ENCODE results near the gene DLGAP1.

The DLGAP1 gene

DNA sequence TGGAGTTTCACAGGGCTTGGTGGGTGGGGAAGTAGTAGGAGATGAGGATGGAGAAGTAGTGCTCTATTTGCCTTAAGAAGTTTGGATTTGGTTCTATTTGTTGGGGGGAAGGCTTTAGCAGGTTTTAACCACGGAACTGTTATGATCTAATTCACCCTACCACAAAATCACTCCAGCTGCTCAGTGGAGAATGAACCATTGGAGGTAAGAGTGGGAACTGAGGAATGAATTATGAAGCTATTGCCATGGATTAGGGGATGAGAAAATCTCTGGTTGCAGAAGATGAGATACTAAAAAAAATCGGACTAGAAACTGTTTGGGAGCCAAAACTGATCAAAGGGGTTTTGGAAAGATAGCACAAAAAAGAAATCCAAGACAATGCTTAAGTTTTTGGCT is 488.9 kb downstream of the DLGAP1 start:
- H3K27me3 Mint-ChIP-seq = peaks cover 6 to 12% of the 10 kb centered on the region in 2 donors
- ATAC-seq (replicated peaks) = no peak
- H3K9me3 Mint-ChIP-seq = no peaks in the 10 kb centered on the region
- no peak overlapping the region for H3K27ac Mint-ChIP-seq
- no peaks in the 10 kb centered on the region for H3K36me3 Mint-ChIP-seq
- H3K4me1 Mint-ChIP-seq = no peaks in the 10 kb centered on the region
- no peak overlapping the region for H3K4me3 Mint-ChIP-seq
- DNase-seq = no peak

DNA sequence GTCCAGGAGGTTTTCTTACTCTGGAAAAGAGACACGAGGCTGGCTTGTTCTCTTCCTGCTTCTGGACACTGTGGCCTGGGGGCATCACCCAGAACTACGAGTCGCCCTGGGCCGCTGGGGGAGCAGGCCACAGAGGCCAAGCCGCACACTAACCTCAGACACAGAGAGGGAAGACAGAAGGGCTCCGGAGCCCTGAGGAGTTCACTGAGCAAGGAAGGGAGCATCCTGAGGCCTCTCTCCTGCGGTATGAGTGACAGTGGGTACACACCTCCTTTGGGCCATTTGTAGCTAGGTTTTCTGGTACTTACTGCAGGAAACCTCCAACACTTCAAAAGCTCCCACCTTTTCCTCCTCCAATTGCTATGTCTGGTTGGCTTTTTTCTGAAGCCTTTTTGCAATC is 494.1 kb downstream of the DLGAP1 start:
- H3K27ac Mint-ChIP-seq = no peak overlapping the region
- no peaks in the 10 kb centered on the region for H3K4me1 Mint-ChIP-seq
- H3K36me3 Mint-ChIP-seq = no peaks in the 10 kb centered on the region
- H3K4me3 Mint-ChIP-seq = no peak overlapping the region
- peaks cover under 1% of the 10 kb centered on the region in 2 donors for H3K9me3 Mint-ChIP-seq
- no peak for DNase-seq
- H3K27me3 Mint-ChIP-seq = peaks cover 6 to 8% of the 10 kb centered on the region in 2 donors
- ATAC-seq (replicated peaks) = no peak

DNA sequence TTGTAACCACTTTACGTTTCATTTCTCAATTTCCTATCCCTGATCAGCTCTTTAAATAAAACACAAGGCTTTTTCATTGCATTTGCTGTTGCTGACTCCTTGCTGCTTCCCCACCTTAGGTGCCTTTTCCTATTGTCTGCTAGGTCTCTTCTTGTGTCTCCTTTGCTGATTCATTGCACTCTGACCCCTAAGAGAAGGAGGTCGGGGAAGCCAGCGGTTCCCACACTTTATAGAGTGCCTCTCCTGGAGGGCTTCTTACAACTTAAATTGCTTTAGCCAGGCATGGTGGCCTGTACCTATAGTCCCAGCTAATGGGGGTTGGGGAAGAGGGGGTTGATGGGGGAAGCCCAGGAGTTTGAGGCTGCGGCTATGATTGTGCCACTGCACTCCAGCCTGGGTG is 495.0 kb downstream of the DLGAP1 start:
- DNase-seq = no peak
- H3K27me3 Mint-ChIP-seq = peaks cover 6 to 8% of the 10 kb centered on the region in 2 donors
- no peaks in the 10 kb centered on the region for H3K36me3 Mint-ChIP-seq
- peaks cover 3 to 7% of the 10 kb centered on the region in 2 donors for H3K9me3 Mint-ChIP-seq
- H3K4me1 Mint-ChIP-seq = no peaks in the 10 kb centered on the region
- H3K4me3 Mint-ChIP-seq = no peak overlapping the region
- no peak for ATAC-seq (replicated peaks)
- no peak overlapping the region for H3K27ac Mint-ChIP-seq

DNA sequence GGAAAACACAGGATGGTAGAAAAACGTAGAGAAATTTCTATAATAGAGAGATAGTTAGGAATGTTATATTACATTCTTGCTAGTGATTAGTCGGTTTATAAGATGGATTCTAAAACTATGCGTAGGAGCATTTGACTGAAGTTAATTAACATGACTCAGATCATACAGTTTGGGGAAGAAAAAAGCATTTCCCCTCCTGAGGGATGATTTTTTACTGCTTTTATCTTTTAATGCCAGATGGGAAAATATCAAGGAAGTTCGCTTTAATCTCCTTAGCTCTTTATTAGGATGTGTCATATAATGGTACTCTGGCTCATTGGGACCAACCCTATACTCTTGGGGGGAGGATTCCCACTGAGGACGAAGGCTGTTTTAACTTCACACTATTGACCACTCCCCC is 503.1 kb downstream of the DLGAP1 start:
- H3K27me3 Mint-ChIP-seq = peaks cover 0 to 3% of the 10 kb centered on the region in 2 donors
- H3K9me3 Mint-ChIP-seq = peaks cover 5 to 13% of the 10 kb centered on the region in 2 donors
- no peak overlapping the region for H3K27ac Mint-ChIP-seq
- no peaks in the 10 kb centered on the region for H3K4me1 Mint-ChIP-seq
- ATAC-seq (replicated peaks) (no peak), DNase-seq (no peak)
- H3K4me3 Mint-ChIP-seq = no peak overlapping the region
- no peaks in the 10 kb centered on the region for H3K36me3 Mint-ChIP-seq

DNA sequence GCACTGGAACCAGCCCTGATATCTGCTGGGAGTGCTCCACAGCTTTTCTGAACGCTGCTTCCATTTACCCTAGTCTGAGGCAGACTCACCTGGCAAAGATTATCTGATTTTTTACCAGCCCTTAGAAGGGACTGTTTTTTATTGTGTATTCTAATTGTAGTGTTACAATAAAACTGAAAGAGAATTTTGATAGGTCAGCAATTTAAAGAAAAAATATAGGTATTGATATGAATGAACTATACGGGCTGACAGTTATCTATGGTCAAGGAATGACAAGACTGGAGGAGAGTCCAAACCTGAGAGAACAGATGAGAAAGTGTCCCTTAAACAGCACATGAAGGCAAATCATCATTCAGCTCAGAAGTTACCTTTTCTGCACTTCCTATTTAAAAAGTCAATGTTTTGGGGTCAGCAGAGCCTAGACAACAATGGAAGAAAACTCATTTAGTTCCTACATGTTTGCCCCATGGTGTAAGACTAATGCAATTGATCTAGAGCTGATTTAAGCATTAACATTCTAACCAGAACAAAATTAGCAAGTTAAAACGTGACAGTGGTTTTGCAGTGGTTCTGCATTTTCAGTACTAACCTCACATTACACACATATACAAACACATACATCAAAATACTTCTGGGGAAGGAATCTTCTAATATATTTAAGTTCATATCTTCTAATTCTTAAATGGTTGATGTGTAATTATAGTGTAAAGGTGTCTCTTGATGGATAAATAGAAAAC is 504.3 kb downstream of the DLGAP1 start:
- Mint-ChIP-seq H3K9me3 (peaks cover 3 to 10% of the 10 kb centered on the region in 2 donors), H3K27me3 (peaks cover 0 to 3% of the 10 kb centered on the region in 2 donors), H3K4me3 (no peak overlapping the region), H3K27ac (no peak overlapping the region), H3K4me1 (no peaks in the 10 kb centered on the region), H3K36me3 (no peaks in the 10 kb centered on the region)
- DNase-seq (no peak), ATAC-seq (replicated peaks) (no peak)

DNA sequence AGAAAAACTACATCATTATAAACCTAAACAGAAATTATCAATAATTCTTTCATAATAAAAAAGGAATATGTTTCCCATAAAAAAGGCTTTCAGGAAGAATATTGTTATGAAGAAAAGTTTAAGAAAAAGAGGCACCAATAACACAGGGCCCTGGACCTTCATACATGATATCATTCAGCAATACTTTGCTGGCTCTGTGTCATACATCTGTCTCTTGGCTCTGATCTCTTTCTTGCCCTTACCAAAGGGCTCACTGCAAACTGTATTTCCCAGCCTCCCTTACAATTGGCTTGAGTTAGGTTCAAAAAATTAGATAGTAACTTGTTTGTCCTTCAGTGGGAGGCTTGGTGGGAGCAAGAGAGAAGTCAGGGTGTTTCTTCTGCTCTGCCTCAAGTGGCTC is 506.1 kb downstream of the DLGAP1 start:
- H3K27me3 Mint-ChIP-seq = peaks cover 0 to 3% of the 10 kb centered on the region in 2 donors
- ATAC-seq (replicated peaks) = no peak
- no peak overlapping the region for H3K4me3 Mint-ChIP-seq
- H3K27ac Mint-ChIP-seq = no peak overlapping the region
- H3K36me3 Mint-ChIP-seq = no peaks in the 10 kb centered on the region
- no peaks in the 10 kb centered on the region for H3K4me1 Mint-ChIP-seq
- H3K9me3 Mint-ChIP-seq = no peaks in the 10 kb centered on the region
- DNase-seq = no peak

DNA sequence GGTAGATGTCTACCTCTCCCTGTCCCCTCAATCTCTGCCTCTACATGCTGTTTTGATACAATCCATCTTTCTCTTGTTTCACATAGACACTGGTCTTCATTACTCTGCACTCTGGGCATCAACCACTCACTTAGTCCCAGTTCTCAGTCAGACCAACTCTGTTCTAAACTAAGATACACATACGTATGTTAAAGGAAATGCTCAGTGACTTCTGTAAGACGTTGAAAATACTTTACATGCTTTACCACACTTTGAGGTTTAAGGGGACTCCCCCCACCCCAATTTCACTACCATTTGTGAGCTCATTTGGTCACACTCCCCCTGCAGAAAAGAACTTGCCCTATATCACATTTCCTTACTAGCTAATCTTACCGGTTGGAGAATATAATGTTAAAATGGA is 507.7 kb downstream of the DLGAP1 start:
- Mint-ChIP-seq H3K27ac (no peak overlapping the region), H3K36me3 (no peaks in the 10 kb centered on the region), H3K4me3 (no peak overlapping the region), H3K9me3 (no peaks in the 10 kb centered on the region), H3K27me3 (peaks cover 0 to 3% of the 10 kb centered on the region in 2 donors), H3K4me1 (no peaks in the 10 kb centered on the region)
- ATAC-seq (replicated peaks) (no peak), DNase-seq (no peak)

DNA sequence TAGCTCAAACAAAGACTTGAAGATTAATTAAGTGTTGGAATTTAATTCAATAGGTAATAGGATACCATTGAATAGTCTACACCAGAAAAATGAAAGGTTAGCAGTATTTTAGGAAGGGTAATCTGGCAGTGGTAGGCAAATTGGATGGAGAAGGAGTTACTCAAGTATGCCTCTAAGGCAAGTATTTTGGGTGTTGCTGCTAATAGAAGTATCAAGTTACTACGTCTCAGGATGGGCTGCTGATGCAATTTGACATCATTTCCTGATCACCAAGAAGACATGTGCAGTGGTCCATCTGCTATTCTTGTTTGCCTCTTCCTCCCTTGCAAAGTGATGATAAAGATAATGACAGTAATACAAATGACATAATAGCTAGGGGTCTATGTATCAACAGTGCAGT is 519.8 kb downstream of the DLGAP1 start:
- Mint-ChIP-seq H3K9me3 (peaks cover 0 to 3% of the 10 kb centered on the region in 2 donors), H3K36me3 (no peaks in the 10 kb centered on the region), H3K27me3 (peaks cover 3 to 9% of the 10 kb centered on the region in 2 donors), H3K4me1 (no peaks in the 10 kb centered on the region), H3K4me3 (no peak overlapping the region), H3K27ac (no peak overlapping the region)
- DNase-seq = no peak
- ATAC-seq (replicated peaks) = no peak

DNA sequence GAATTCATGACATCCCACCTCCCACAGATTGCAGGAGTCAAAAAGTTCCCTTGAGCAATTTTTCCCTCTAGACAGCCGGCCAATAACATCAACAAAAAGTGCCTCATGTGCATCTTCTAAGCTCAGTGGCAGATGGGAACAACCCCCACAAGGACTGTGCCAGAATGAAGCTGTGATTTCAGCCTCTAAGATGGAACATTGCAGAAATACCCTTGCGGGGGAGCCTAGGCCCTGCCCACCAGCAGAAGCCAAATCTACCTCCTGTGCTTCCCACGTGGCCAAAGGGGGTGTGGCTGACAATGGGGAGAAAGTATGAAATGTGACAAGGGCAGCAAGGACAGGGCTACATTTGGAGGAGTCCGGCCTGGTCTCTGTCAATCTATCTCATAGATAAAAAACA is 522.8 kb downstream of the DLGAP1 start:
- no peaks in the 10 kb centered on the region for H3K9me3 Mint-ChIP-seq
- H3K4me3 Mint-ChIP-seq = no peak overlapping the region
- DNase-seq (no peak), ATAC-seq (replicated peaks) (no peak)
- H3K36me3 Mint-ChIP-seq = no peaks in the 10 kb centered on the region
- no peak overlapping the region for H3K27ac Mint-ChIP-seq
- no peaks in the 10 kb centered on the region for H3K27me3 Mint-ChIP-seq
- no peaks in the 10 kb centered on the region for H3K4me1 Mint-ChIP-seq

DNA sequence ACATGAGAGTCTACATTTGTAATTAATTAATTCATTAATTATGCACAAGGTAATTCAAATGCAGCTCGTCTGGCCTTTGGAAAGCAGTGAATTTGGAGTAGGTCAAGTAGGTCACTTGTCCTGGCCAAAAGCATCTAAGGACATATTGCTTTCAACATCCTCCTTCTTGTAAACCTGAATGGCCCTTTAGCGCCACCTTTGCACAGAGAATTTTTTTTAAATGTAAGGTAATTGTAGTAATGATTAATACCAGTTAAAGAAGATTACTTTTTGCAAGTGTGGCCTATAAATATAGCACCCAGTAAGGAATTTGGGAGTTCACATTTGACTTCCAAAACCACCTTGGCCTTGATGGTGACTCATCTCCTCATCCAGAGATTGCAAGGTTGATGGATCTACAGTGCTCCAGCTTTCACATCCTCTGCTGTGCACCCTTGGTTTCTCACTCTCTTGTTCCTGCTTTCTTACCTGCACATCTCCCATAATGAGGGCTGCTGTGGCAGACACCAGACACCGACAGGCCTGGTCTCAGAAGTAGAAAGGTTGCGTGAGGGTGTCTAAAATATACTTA is 523.5 kb downstream of the DLGAP1 start:
- Mint-ChIP-seq H3K27ac (no peak overlapping the region), H3K9me3 (no peaks in the 10 kb centered on the region), H3K4me1 (no peaks in the 10 kb centered on the region), H3K36me3 (no peaks in the 10 kb centered on the region), H3K4me3 (no peak overlapping the region), H3K27me3 (peaks cover 0 to 3% of the 10 kb centered on the region in 2 donors)
- ATAC-seq (replicated peaks) (no peak), DNase-seq (no peak)

DNA sequence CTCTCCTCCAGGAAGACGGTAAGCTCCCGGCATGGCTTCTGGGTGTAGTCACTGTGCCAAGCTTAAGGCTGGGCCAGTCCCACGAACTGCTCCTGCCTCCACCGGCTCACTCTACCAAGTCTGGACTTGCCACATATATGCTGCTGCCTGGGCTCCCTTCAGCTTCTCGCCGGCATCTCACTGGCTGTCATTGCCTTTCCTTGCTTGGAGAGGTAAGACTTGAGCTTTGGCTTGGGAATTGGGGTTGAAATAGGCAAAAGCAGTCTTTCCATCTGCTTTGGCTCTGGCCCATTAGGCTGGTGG is 524.1 kb downstream of the DLGAP1 start:
- H3K27me3 Mint-ChIP-seq = peaks cover 0 to 3% of the 10 kb centered on the region in 2 donors
- no peaks in the 10 kb centered on the region for H3K4me1 Mint-ChIP-seq
- no peaks in the 10 kb centered on the region for H3K36me3 Mint-ChIP-seq
- H3K9me3 Mint-ChIP-seq = no peaks in the 10 kb centered on the region
- no peak overlapping the region for H3K4me3 Mint-ChIP-seq
- DNase-seq (no peak), ATAC-seq (replicated peaks) (no peak)
- no peak overlapping the region for H3K27ac Mint-ChIP-seq

DNA sequence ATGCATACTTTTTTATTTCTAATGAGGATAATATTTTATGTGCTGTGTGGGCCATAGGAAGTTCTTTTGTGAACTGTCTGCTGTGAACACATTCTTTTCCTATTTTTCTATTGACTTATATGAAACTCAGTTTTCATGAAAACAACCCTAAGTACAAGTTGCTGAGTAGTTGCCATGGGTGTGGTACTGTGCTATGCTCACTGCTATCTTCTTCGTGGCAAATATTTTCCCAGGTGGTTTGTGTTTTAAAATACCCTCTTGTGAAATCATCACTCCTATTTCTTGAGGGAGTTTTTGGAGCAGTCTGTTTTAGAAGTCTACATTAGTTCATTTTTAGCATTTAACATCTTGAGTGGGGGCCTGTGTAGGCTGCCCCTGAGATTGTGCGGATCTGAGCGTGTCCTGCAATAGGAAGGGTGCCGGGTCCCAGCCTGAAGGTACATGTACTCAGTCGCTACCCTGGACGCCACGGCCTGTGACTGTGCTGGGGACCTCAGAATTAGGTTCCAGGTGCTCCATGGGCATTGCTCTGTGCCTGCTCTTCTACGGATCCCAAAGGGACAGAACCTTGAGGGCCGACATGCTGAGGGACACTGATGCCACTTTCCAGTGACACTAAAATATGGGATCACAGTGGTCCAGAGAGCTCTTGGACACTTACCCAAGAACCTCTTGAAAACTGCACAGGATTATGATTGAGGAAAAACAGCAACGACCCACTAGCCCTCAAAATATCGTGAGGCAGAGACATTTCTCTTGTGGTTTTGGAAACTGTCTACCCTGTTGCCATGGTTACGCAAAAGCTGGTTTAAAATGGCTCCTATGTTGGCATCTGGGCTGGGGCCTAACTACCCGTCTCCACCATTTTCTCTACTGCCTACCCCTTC is 524.7 kb downstream of the DLGAP1 start:
- no peaks in the 10 kb centered on the region for H3K9me3 Mint-ChIP-seq
- no peak overlapping the region for H3K4me3 Mint-ChIP-seq
- H3K27ac Mint-ChIP-seq = no peak overlapping the region
- no peaks in the 10 kb centered on the region for H3K4me1 Mint-ChIP-seq
- no peaks in the 10 kb centered on the region for H3K36me3 Mint-ChIP-seq
- no peak for DNase-seq
- ATAC-seq (replicated peaks) = no peak
- H3K27me3 Mint-ChIP-seq = peaks cover 0 to 3% of the 10 kb centered on the region in 2 donors

DNA sequence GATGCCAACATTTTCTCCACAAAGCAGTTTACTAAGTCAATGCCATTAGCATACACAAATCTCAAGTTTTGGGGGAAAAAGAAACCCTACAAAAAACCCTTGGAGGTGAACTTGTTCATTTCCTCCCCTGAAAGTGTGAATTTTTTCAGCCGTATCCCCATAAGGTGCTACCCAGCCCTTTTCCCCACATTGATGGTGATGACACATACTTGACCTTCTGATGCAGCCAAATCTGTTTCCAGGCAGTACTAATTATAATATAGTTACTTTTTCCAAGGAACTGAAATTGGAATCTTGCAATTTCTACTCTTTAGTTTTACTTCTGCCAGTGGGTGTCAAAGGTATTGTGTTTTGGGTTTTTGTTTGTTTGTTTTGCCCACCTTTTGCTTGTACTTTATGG is 530.7 kb downstream of the DLGAP1 start:
- Mint-ChIP-seq H3K9me3 (no peaks in the 10 kb centered on the region), H3K36me3 (no peaks in the 10 kb centered on the region), H3K4me1 (peaks cover 0 to 3% of the 10 kb centered on the region in 2 donors), H3K27ac (no peak overlapping the region), H3K27me3 (peaks cover 3 to 10% of the 10 kb centered on the region in 2 donors), H3K4me3 (no peak overlapping the region)
- ATAC-seq (replicated peaks) = no peak
- no peak for DNase-seq

DNA sequence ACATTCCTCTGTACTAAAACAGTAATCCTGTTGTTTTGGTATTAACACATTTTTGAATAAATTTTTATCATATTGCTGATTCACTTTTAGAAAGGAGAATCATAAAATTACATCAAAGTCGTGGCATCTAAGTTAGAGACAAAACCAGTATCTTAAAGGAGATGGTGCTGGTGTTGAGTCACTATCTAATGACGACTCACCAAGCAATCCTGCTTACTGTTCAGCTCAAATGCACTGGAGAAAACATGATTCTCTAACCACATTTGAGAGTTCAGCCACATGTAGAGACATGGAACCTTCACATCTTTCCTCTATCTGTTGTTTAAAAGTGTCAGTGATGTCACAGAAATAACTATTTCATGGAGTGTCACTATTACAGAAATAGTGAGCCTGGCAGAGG is 531.4 kb downstream of the DLGAP1 start:
- ATAC-seq (replicated peaks) = no peak
- peaks cover 0 to 3% of the 10 kb centered on the region in 2 donors for H3K4me1 Mint-ChIP-seq

DNA sequence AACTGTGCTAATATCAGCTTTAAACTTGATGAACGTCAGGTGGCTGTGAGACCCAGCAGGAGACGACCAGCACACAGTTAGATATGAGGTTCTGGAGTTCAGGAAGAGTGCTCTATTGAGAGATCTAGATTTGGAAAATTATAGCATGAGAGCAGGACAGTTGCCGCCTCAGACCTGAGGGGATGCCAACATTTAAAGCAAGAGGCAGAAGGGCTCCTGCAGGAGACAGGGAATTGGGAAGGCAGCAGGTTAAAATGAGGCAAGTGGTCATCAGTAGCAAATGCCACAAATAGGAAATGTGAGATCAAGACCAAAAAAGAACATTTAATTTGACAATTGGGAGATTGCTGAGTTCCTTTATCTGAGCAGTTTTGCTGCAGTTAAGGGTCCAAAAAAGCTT is 533.3 kb downstream of the DLGAP1 start:
- Mint-ChIP-seq H3K36me3 (no peaks in the 10 kb centered on the region), H3K9me3 (peaks cover 0 to 1% of the 10 kb centered on the region in 2 donors), H3K27me3 (peaks cover 4 to 17% of the 10 kb centered on the region in 2 donors), H3K4me3 (no peak overlapping the region), H3K4me1 (peaks cover 0 to 3% of the 10 kb centered on the region in 2 donors), H3K27ac (no peak overlapping the region)
- DNase-seq = no peak
- ATAC-seq (replicated peaks) = no peak

More for the DNA sequence above, 531.4 kb downstream of the DLGAP1 start:
- Mint-ChIP-seq H3K4me3 (no peak overlapping the region), H3K27me3 (peaks cover 3 to 12% of the 10 kb centered on the region in 2 donors), H3K27ac (no peak overlapping the region), H3K9me3 (no peaks in the 10 kb centered on the region), H3K36me3 (no peaks in the 10 kb centered on the region)
- DNase-seq = no peak

Data from stimulated activated naive B cell treated with anti-CD40 and anti-IgM and Interleukin-4, amounts not matched to agents 10 μg/mL and 1 μg/mL and 100 μg/mL, for 72 hours (primary cell).